Cardiac fibroblast (primary cell): ENCODE data around the gene NISCH.

Experiments used
- DNase-seq, 2 donors: peaks; one replicate each; pipeline versions ENCODE4 v3.0.0 to v3.0.0-alpha.2; 2010; ENCODE audit warnings: low read depth in 2 of 2
- H3K4me3 ChIP-seq, 2 donors: replicated peaks in 1 of 2; 1 replicate in 1 of 2; 2 replicates in 1 of 2; pipeline ENCODE4 v1.5.1; 2011; ENCODE audit warnings: low read depth in 2 of 2, low read length in 2 of 2, mild to moderate bottlenecking in 2 of 2, moderate library complexity in 1 of 2
- TF ChIP-seq, protein P1 (sequence below): IDR thresholded peaks from one replicate; pipeline ENCODE4 v1.5.1; 2011; ENCODE audit warnings: low read depth, mild to moderate bottlenecking, low read length, inconsistent platforms

Gene NISCH

DNA sequence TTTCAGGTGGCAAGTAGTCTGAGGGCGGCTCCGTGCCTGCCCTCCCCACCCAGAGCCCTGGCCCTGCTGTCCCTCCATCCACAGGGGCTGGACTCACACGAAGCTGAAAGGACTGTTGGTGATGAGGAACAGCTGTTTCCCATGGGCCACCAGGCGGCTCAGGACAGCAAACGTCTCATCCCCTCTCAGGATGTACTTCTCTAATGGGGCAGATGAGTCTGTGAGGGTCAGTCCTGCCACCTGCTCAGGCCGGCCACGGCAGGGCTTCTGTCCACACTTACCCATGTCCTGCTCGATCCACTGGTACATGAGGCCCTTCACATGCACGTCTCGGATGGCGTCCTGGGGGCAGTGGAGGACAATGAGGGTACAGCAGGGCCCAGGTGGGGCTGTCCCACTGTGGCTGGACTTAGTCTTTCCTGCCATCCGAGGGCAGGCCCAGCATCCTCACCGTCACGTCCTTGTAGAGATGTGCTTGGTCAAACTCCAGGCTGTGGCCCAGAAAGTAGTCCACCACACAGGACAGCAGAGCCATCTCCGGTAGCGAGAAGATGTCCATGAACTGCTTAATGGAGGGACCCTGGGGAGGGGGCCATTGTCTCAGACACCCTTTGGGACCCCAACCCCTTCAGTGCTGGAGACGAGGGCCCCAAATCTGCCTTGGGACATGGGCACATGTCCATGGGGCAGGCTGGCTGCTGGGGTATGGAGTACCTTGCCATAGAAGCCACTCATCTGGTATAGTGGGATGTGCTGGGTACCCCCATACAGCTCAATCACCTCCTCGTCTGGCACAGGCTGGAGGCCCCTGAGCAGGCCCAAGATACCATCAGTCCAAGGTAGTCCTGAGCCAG lies 72.6 kb downstream of the NISCH start:
- DNase-seq = no peak
- H3K4me3 ChIP-seq = no peak overlapping the region
- TF ChIP-seq, protein P1, sequence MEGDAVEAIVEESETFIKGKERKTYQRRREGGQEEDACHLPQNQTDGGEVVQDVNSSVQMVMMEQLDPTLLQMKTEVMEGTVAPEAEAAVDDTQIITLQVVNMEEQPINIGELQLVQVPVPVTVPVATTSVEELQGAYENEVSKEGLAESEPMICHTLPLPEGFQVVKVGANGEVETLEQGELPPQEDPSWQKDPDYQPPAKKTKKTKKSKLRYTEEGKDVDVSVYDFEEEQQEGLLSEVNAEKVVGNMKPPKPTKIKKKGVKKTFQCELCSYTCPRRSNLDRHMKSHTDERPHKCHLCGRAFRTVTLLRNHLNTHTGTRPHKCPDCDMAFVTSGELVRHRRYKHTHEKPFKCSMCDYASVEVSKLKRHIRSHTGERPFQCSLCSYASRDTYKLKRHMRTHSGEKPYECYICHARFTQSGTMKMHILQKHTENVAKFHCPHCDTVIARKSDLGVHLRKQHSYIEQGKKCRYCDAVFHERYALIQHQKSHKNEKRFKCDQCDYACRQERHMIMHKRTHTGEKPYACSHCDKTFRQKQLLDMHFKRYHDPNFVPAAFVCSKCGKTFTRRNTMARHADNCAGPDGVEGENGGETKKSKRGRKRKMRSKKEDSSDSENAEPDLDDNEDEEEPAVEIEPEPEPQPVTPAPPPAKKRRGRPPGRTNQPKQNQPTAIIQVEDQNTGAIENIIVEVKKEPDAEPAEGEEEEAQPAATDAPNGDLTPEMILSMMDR = no peak

DNA sequence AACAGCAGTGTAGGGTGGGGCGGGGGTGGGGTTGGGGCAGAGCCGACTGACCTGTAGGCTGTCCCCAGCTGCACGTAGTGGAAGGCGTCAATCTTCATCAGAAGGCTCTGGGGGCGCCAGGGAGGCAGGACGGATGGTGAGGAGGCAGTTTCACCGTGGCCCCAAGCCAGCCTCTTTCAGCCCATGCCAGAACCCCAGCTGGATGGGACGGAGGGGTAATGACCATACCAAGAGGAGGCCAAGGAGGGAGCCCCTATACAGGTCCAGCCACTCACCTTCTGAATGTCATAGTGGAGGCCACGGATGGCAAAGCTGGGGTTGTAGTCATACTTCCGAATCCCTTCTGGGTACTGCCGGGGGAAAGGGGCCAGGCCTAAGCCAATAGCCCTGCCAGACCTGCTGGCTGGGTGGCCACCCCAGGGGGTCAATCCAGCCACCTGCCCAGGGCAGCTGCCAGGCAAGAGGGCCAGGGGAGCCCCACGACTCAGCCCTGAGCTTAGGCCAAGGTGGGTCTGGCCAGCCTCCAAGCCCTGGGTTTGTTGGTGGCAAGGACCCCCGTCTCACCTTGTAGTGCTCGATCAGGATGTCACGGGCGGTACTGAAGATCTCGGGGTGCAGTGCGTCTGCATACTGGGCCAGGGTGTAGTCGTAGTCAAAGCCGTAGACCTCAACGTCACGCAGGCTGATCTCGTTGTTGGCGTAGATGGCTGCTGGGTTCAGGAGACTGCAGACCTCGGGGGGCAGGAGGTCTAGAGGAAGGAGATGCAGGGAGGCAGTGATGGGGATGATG lies 73.4 kb downstream of the NISCH start:
- TF ChIP-seq, protein P1 = no peak
- no peak overlapping the region for H3K4me3 ChIP-seq
- DNase-seq = no peak

- H3K4me3 ChIP-seq = no peak overlapping the region
- TF ChIP-seq, protein P1 = no peak
- DNase-seq = peak; percentile 69 to 88
These were observed 74.3 kb downstream of the NISCH start for GRCh38 chr3:52529376-52530333.

DNA sequence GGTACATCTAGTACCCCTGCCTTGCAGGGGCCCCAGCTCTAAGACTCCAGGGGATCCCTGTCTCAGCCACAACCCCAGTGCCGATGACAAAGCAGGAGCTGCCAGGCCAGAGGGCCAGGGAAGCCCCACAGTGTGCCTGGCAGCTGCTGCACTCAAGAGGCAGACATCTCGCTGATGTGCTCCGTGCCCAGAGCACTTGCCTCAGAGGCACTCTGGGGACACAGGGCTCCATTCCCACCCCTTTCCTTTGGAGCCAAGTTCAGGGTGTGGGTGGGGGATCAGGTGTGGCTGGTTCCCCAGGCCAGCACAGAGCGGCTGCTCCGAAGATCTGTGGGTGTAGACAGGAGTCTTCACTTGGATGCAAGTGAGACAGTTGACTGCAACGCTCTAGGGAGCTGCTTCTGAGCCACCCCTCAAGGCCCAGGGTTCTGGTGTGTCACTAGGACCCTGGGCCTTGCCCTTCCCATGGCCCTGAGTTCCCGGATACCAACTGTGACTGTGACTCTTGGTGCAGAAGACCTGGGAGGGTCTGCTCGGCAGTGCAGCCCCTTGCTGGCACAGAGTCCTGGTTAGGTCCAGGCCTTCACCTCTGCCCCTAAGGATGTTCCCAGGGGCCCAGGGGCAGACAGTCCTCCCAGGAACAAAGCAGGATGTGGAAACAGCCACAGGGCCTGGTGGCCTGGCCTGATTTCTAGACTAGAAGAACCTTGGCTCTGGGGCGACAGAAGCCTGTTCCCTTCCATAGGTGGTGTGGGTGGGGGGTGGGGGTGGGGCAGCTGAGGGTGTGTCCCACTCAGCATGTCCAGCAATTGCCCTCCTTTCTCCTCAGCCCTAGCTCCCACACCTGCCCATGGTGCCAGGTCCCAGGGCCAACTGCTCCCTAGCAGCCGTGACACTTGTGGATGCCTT lies 75.8 kb downstream of the NISCH start:
- TF ChIP-seq, protein P1 = no peak
- no peak for DNase-seq
- peak overlapping the region in 1 of 2 donors; percentile 80 for H3K4me3 ChIP-seq

DNA sequence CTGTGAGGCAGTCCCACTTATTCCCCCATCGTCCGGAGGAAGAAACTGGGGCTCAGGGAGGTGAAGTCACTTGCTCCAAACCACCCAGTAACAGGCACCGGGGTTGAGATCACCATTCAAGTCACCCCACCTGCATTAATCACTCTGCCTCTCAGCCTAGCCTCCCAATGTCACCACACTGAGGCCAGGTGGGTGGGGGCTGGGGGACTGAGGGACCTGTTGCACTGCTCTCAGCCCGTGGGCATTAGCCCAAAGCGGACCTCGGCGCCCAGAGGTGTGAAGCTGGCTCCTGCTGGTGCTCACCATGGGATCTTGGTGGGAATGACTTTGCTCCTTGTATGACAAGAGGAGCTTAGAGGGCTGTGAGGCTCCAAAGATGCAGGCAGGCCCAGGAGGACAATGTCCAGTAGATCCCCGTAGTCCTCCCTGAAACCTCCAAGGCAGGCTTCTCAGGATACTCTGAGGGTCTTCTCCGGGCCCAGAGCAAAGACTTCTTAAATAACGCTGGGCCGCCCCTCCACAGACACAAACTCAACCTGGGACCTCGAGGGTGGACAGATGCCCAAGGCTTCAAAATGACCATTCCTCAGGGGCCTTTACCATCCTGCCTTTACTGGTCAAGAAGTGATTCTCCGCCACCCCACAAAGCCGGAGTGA lies 76.6 kb downstream of the NISCH start:
- DNase-seq = peak in 1 of 2 donors; percentile 8
- peak overlapping the region; percentile 69 to 80 for H3K4me3 ChIP-seq
- TF ChIP-seq, protein P1 = no peak
